GM18520 (cell line): ENCODE measurements around the gene LNPEP.
A peak's percentile ranks its signal among the peaks of the same experiment; 100 is the strongest.
"Not testable (repeated sequence)": the region's sequence is repeated elsewhere in the genome, so short reads cannot be mapped to it uniquely, and the experiment has no call there.

ENCODE experiments used
- ATAC-seq: cut with Tn5 transposase; IDR thresholded peaks from one replicate; pipeline ENCODE4 v1.9.1; 2021; ENCODE audit not compliant: unreplicated experiment

Gene LNPEP

DNA sequence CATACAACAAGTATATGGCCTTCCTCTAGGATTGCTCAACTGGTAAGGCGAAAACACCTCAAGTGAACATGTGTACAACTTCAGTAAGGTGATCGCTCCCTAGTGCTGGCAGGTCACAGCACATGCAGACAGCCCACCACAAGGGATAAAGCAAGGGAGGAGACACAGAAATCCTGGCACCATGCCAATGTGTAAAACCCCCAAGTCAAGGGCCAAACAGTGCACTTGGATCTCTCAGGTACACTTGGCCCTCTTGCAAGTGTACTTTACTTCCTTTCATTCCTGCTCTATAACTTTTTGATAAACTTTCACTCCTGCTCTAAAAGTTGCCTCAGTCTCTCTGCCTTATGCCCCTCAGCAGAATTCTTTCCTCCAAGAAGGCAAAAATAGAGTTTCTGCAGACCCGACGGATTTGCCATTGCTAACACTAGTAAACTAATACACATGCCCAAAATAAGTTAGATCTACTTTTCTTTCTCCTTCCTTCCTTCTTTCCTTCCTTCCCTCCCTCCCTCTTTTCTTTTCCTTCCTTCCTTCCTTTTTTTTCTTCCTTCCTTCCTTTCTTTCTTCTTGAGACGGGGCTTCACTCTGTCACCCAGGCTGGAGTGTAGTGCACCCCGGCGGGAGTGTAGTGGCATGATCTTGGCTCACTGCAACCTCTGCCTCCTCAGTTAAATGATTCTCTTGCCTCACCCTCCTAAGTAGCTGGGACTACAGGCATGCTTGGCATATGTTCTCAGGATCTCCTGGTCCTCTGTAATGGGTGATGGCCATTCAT, 6.8 kb upstream of the LNPEP start:
- ATAC-seq: no peak

DNA sequence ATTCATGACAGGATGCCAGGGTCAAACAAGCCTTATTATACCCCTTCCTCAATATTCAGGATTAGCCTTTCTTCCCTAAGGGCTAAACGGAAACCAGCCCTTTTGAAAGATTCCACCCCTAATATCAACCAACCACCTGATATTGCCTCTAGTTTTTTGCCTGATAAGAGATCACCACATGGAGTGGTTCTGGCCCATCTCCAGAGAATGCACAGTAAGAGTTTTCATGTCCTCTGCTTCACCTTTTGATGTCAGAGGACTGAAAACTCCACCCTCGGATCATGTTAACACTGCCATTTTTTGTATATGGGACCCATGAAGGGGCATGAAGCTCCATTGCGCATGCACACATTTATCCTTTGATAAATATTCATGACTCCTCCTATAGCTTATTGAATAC, 5.8 kb upstream of the LNPEP start:
- no peak for ATAC-seq

DNA sequence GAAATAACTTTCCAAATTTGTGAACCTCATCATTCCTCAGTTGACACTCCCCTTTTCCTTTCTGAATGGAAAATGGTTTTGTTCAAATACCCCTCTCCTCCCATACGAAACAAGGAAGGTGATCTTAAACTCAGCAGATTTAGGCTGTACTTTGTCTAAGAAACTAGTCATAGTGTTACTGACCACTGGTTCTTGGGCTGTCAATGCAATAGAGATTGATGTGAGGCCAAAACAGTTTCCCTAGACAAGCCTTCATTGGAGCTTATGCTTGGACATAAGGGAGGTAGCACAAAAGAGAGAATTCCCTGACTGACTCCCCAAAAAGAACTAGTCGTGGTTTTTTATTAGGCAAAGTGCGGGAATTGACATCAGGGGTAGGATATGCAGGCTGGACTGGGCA, 5.3 kb upstream of the LNPEP start:
- ATAC-seq: no peak

- ATAC-seq: not testable (repeated sequence)
Measured at GRCh38 chr5:96931037-96931436, 4.8 kb upstream of the LNPEP start.

- ATAC-seq: no peak
Measured at GRCh38 chr5:96931605-96932004, 4.3 kb upstream of the LNPEP start.

DNA sequence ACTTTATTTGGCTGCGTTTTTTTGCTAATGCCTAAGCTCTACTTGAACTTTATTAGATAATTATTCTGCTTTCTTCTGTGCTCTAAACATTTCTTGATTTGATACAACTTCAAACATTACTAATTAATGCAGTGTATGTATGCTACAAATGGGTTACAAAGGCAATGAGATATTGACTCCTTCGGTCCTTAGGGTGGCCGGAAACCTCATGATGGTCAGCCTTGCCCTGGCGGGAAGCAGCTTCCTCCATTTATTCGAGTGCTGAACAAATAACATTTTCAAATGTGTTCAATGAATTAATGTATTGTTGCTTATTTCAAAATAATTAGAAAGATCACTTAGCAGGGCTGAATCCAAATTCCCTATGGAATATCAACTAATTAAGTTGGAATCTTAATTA, 3.9 kb upstream of the LNPEP start:
- ATAC-seq: no peak

DNA sequence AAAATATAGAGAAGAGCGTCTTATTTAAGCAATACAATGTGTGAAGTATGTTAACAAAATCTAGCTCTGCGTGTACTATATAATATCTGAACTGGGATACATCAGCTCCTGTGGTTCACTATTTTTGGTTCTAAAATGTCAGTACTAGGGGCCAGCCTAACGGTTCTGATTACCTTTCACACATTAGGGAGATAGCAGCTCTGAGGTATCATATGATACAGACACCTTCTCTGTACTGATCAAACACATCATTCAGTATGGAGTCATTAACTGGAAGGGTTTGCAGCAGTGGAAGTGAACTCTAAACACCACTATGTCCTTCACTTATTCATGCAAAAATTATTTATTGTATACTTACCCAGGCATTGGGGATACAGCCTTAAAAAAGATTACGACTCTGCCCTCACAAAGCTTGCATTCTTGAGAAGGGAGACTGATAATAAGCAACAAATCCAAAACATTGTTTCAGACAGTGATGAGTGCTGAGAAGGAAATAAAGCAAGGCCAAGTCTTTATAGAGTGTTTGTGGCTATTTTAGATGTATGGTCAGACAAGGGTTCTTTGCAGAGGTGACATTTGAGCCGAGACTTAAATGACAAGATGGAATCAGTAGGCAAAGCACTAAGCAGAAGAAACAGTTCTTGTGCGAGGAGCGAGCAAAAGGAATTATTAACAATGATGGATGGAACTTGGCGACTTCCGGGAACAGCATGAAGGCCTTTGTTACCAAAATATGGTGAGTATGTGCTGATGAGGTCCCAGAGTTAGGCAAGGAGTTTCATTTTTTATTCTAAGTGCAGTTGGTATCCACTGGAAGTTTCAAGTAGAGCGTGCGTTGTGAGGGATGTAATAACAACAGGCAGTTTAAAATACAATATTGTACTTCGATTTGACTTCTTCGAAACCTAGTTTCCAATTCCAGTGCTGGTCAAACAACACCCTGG, 1.8 kb upstream of the LNPEP start:
- ATAC-seq: no peak

DNA sequence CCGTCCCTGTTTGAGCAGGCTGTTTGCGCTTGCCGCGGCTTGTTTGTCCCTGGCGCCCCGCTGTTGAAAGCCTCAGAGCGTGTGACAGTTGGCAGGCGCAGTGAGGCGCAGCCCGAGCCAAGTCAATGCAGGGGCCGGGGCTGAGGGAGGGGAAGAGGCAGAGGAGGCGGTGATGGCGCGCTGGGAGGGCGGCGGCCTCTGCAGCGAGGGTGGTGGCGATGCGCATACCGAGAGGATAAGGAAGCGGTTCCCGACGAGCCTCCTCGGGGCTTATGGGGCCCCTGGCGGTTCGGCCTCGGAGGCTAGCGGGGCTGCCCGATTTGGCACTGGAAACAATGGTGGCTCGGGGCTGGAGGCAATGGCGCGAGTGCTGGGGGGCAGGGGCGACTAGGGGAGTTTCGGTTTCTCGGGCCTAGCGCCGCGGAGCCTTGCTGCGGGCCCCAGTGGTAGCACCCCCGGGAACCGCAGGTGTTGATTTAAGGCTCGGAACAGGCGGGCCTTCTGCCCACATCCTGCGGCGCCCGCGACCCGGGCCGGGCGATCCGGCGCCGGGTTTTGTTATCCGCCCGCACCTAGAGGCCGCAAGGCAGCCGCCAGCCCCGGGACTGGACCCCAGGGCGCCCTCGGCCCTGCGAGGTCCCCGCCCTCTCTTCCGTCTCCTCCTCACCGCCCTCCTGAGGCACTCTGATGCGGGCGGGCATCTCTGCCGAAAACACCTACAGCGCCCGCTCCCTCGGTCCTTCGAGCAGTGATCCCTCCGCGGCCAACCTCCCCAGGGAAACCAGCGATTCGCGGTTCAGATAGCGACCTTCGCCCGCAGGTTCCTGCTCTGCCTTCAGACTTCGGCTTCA, 947 bp upstream of the LNPEP start:
- peak; percentile 53 for ATAC-seq

DNA sequence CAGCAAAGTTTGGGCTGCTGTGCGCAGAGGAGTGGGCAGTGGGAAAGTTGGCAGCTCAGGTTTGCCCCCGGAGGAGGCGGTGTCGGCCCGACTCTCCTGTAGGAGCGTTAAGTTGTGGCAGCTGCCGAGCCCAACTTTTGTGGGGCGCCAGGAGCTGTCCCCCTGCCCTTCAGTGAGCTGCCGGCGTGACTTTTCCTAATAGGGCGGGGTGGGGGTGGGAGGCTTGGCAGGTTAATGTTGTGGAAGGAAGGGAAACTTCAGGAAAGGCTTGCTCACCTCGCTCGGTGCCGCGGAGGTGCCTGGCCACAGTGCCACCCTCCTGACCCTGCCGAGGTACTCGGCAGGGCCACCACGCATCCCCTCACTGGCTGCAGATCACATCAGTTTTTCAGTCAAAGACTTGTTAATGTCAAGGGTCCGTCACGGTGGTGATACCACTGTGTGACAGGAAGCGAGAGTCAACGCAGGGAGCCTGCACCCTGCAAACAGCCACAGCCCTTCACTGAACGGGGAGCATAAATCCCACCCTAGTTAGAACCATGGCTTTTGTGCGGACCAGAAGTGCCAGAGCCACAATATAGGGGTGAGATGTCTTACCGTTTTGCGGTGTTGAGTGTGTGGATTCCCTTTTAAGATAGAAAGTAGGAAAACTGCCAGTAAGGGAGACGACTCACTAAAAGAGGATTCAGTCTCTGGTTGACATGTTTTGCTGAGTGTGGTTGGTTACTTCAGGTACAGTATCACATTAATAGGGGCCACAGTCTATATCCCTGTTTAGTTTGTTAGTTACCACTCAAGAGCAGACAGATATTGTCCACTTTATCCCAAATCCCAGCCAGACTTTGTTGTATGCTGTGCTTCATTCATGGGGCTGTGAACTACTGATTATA, 796 bp downstream of the LNPEP start:
- ATAC-seq: no peak

DNA sequence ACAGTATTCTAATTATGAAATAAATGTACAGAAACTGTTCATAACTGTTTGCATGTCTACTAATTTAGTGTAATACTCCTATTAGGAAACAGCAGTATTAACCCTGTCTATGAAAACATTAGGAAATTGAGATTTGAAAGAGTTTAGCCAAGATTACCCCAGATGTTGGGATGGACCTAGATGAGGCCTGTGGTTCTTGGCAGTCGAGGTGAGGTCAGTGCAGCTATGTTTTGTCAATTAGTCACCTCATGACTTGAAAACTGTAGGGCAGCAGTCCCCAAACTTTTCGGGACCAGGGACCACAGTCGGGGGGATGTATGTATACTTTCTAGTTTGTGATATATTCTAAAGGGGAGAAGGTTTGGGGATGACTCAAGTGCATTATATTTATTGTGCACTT, 4.7 kb downstream of the LNPEP start:
- ATAC-seq: no peak

- ATAC-seq: no peak
Measured at GRCh38 chr5:96941140-96941539, 5.3 kb downstream of the LNPEP start.

DNA sequence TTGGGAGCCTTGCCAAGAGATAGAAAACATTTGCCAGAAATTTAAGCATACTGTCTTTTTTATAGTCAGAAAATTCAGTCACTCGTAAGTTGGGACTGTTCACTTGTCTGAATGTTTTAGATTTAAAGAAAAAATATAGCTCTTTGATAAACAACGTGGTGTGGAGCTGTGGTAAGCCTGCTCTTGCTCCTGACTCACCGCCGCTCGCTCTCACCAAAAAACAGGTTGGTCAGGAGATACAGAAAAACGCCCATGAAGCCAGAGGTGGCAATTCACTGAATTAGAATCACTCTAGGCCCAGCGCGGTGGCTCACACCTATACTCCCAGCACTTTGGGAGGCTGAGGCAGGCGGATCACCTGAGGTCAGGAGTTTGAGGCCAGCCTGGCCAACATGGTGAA, 6.2 kb downstream of the LNPEP start:
- ATAC-seq: no peak

GRCh38 chr5:96942911-96943310, 7.0 kb downstream of the LNPEP start:
- no peak for ATAC-seq

- no peak for ATAC-seq
Measured at GRCh38 chr5:96943799-96944198, 7.9 kb downstream of the LNPEP start.

- no peak for ATAC-seq
Measured at GRCh38 chr5:96945144-96945897, 9.4 kb downstream of the LNPEP start.

DNA sequence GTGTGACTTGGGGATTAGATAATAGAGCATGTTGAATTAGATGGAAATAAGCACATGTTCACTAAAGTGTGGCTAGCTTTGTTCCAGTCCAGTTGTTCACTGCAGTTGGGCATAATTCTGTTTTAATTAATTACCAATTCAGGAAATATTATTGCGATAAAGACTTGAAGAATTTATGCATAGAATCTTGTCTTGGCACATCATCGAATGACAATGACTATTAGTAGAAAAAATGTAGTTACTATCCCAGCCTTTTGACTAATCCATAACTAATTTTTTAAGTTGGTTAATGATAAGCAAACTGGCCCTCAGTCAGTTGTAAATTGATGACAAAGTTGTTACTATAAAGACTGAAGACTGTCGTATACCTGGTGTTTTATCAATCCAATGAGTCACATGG, 10.5 kb downstream of the LNPEP start:
- no peak for ATAC-seq

- ATAC-seq: no peak
Measured at GRCh38 chr5:96952118-96952750, 16.4 kb downstream of the LNPEP start.

GRCh38 chr5:96952974-96953730, 17.3 kb downstream of the LNPEP start:
- ATAC-seq: no peak
